ENCODE data around the gene RCAN2. TPM values are rescaled to one million over a fixed set of nuclear protein-coding genes. Genes with fewer than 3 reads are reported as not detected.

RCAN2 gene
- total and polyA plus RNA-seq, 2 experiments from 2014 or later, result 6.0 to 9.3 TPM

GRCh38 chr6:46528961-46529750 is 37.9 kb upstream of the RCAN2 start:
- Histone ChIP-seq H3K27me3 (ENCODE audit: insufficient read depth) (no peaks in the 10 kb centered on the region), H3K4me3 (no peak overlapping the region), H2AFZ (no peak overlapping the region), H3K9me2 (ENCODE audit: insufficient read depth) (no peaks in the 10 kb centered on the region), H3F3A (replicated peaks; ENCODE audit: low read depth) (no peaks in the 10 kb centered on the region), H3K4me1 (ENCODE audit: insufficient read depth) (peaks cover 27% of the 10 kb centered on the region), H3K27ac (ENCODE audit: low read depth) (no peak overlapping the region), H4K20me1 (replicated peaks; ENCODE audit: insufficient read depth) (no peaks in the 10 kb centered on the region), H3K36me3 (ENCODE audit: insufficient read depth) (no peaks in the 10 kb centered on the region), H3K79me2 (replicated peaks; ENCODE audit: insufficient read depth) (no peaks in the 10 kb centered on the region), H3K4me2 (no peak overlapping the region)
- no peak for DNase-seq (ENCODE audit: low spot score)
- Mint-ChIP-seq H3K4me1 (peaks cover 22% of the 10 kb centered on the region), H3K27me3 (ENCODE audit: insufficient read depth, low read depth, poor library complexity) (peaks cover 7% of the 10 kb centered on the region), H3K27ac (no peak overlapping the region), H3K4me3 (no peak overlapping the region), H3K9me3 (no peaks in the 10 kb centered on the region), H3K36me3 (ENCODE audit: low read depth) (no peaks in the 10 kb centered on the region)
- no peak for TF ChIP-seq ETS1 (IDR thresholded peaks at IDR 0.05)
- TF ChIP-seq REST (IDR thresholded peaks at IDR 0.05; ENCODE audit: unreplicated experiment), result no peak
- no peak for TF ChIP-seq EZH2 (IDR thresholded peaks at IDR 0.05; ENCODE audit: low read depth, unreplicated experiment)
- no peak for TF ChIP-seq ZNF331 (CRISPR knock-in tag; IDR thresholded peaks at IDR 0.05; ENCODE audit: low read depth)
- no peak for TF ChIP-seq NANOG (IDR thresholded peaks at IDR 0.05; ENCODE audit: borderline replicate concordance)
- TF ChIP-seq, protein P1, sequence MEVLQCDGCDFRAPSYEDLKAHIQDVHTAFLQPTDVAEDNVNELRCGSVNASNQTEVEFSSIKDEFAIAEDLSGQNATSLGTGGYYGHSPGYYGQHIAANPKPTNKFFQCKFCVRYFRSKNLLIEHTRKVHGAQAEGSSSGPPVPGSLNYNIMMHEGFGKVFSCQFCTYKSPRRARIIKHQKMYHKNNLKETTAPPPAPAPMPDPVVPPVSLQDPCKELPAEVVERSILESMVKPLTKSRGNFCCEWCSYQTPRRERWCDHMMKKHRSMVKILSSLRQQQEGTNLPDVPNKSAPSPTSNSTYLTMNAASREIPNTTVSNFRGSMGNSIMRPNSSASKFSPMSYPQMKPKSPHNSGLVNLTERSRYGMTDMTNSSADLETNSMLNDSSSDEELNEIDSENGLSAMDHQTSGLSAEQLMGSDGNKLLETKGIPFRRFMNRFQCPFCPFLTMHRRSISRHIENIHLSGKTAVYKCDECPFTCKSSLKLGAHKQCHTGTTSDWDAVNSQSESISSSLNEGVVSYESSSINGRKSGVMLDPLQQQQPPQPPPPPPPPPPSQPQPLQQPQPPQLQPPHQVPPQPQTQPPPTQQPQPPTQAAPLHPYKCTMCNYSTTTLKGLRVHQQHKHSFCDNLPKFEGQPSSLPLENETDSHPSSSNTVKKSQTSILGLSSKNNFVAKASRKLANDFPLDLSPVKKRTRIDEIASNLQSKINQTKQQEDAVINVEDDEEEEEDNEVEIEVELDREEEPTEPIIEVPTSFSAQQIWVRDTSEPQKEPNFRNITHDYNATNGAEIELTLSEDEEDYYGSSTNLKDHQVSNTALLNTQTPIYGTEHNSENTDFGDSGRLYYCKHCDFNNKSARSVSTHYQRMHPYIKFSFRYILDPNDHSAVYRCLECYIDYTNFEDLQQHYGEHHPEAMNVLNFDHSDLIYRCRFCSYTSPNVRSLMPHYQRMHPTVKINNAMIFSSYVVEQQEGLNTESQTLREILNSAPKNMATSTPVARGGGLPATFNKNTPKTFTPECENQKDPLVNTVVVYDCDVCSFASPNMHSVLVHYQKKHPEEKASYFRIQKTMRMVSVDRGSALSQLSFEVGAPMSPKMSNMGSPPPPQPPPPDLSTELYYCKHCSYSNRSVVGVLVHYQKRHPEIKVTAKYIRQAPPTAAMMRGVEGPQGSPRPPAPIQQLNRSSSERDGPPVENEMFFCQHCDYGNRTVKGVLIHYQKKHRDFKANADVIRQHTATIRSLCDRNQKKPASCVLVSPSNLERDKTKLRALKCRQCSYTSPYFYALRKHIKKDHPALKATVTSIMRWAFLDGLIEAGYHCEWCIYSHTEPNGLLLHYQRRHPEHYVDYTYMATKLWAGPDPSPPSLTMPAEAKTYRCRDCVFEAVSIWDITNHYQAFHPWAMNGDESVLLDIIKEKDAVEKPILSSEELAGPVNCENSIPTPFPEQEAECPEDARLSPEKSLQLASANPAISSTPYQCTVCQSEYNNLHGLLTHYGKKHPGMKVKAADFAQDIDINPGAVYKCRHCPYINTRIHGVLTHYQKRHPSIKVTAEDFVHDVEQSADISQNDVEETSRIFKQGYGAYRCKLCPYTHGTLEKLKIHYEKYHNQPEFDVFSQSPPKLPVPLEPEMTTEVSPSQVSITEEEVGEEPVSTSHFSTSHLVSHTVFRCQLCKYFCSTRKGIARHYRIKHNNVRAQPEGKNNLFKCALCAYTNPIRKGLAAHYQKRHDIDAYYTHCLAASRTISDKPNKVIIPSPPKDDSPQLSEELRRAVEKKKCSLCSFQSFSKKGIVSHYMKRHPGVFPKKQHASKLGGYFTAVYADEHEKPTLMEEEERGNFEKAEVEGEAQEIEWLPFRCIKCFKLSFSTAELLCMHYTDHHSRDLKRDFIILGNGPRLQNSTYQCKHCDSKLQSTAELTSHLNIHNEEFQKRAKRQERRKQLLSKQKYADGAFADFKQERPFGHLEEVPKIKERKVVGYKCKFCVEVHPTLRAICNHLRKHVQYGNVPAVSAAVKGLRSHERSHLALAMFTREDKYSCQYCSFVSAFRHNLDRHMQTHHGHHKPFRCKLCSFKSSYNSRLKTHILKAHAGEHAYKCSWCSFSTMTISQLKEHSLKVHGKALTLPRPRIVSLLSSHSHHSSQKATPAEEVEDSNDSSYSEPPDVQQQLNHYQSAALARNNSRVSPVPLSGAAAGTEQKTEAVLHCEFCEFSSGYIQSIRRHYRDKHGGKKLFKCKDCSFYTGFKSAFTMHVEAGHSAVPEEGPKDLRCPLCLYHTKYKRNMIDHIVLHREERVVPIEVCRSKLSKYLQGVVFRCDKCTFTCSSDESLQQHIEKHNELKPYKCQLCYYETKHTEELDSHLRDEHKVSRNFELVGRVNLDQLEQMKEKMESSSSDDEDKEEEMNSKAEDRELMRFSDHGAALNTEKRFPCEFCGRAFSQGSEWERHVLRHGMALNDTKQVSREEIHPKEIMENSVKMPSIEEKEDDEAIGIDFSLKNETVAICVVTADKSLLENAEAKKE (CRISPR knock-in tag; IDR thresholded peaks at IDR 0.05), result no peak
- no peak for TF ChIP-seq CREB1 (CRISPR knock-in tag; IDR thresholded peaks at IDR 0.05; ENCODE audit: low read depth)
- TF ChIP-seq POLR2AphosphoS5 (IDR thresholded peaks at IDR 0.05; ENCODE audit: low read depth), result no peak
- no peak for ATAC-seq
